GM18909 (cell line): ENCODE data around the gene XRN1.
"Not testable (repeated sequence)": the region's sequence is repeated elsewhere in the genome, so short reads cannot be mapped to it uniquely, and the experiment has no call there.

Source experiments
- ATAC-seq: cut with Tn5 transposase; IDR thresholded peaks from one replicate; pipeline ENCODE4 v1.9.1; 2021; ENCODE audit warnings: mild to moderate bottlenecking; ENCODE audit not compliant: unreplicated experiment, poor library complexity

Gene XRN1

GRCh38 chr3:142353571-142353970, 94.3 kb downstream of the XRN1 start:
- ATAC-seq = no peak

- not testable (repeated sequence) for ATAC-seq
These were observed 95.1 kb downstream of the XRN1 start for GRCh38 chr3:142352698-142353097.

- ATAC-seq = no peak
These were observed 99.4 kb downstream of the XRN1 start for GRCh38 chr3:142348460-142348859.

- ATAC-seq = no peak
These were observed 109.8 kb downstream of the XRN1 start for GRCh38 chr3:142337994-142338393.

- ATAC-seq = no peak
These were observed 115.4 kb downstream of the XRN1 start for GRCh38 chr3:142332390-142332789.

GRCh38 chr3:142324275-142324953, 123.4 kb downstream of the XRN1 start:
- ATAC-seq = not testable (repeated sequence)

- no peak for ATAC-seq
These were observed 127.9 kb downstream of the XRN1 start for GRCh38 chr3:142319912-142320311.

GRCh38 chr3:142319094-142319493, 128.7 kb downstream of the XRN1 start:
- no peak for ATAC-seq

- no peak for ATAC-seq
These were observed 129.5 kb downstream of the XRN1 start for GRCh38 chr3:142318331-142318730.

GRCh38 chr3:142315978-142316388, 131.9 kb downstream of the XRN1 start:
- ATAC-seq = not testable (repeated sequence)

- ATAC-seq = no peak
These were observed 132.8 kb downstream of the XRN1 start for GRCh38 chr3:142315083-142315482.

- no peak for ATAC-seq
These were observed 137.4 kb downstream of the XRN1 start for GRCh38 chr3:142310439-142310838.

GRCh38 chr3:142302847-142303246, 145.0 kb downstream of the XRN1 start:
- ATAC-seq = not testable (repeated sequence)

GRCh38 chr3:142298626-142299025, 149.2 kb downstream of the XRN1 start:
- ATAC-seq = no peak

- ATAC-seq = no peak
These were observed 151.3 kb downstream of the XRN1 start for GRCh38 chr3:142296507-142296906.

- no peak for ATAC-seq
These were observed 159.8 kb downstream of the XRN1 start for GRCh38 chr3:142287866-142288638.

- ATAC-seq = no peak
These were observed 162.7 kb downstream of the XRN1 start for GRCh38 chr3:142285083-142285517.

GRCh38 chr3:142282503-142282902, 165.3 kb downstream of the XRN1 start:
- ATAC-seq = no peak

- ATAC-seq = no peak
These were observed 166.4 kb downstream of the XRN1 start for GRCh38 chr3:142281474-142281873.

- peak; percentile 75 for ATAC-seq
These were observed 167.8 kb downstream of the XRN1 start for GRCh38 chr3:142279965-142280590.

GRCh38 chr3:142278451-142278850, 169.4 kb downstream of the XRN1 start:
- ATAC-seq = no peak
